ENCODE results near the gene NFU1.

DNA sequence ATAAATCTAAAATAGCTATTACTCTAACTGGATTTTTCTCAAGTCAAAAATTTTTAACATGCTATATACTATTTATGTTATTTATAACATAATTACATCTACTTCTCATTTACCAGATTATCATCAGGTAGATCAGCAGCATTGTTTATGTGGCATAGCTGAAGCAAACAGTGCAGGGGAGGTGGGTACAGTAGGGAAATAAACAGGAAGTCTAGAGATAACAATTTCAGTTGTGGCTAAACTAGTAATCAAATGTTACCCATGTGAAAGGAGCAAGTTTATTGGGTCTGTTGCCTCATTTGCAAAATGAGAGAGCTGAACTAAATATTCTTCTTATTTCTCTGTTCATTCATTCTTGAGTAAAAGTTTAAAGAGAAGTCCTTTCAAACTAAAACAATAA is 77.9 kb downstream of the NFU1 start:
- no peak for TF ChIP-seq NFYB (CRISPR knock-in tag; IDR thresholded peaks at IDR 0.05)
- TF ChIP-seq, protein P1, sequence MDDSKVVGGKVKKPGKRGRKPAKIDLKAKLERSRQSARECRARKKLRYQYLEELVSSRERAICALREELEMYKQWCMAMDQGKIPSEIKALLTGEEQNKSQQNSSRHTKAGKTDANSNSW (CRISPR knock-in tag; IDR thresholded peaks at IDR 0.05; ENCODE audit: borderline replicate concordance), result no peak
- no peak for TF ChIP-seq HCFC1 (IDR thresholded peaks at IDR 0.05; ENCODE audit: low read depth, low read length)
- no peak for TF ChIP-seq RXRA (CRISPR knock-in tag; IDR thresholded peaks at IDR 0.05)
- no peak for TF ChIP-seq ZFAT (CRISPR knock-in tag; conservative IDR thresholded peaks at IDR 0.05)
- TF ChIP-seq ZNF660 (CRISPR knock-in tag; IDR thresholded peaks at IDR 0.05; ENCODE audit: borderline replicate concordance, low read depth), result no peak
- no peak for TF ChIP-seq EP300 (IDR thresholded peaks at IDR 0.05; ENCODE audit: low read depth in 2 of 2, low read length in 2 of 2)
- no peak for TF ChIP-seq EP300 (CRISPR knock-in tag; IDR thresholded peaks at IDR 0.05; ENCODE audit: borderline replicate concordance)
- TF ChIP-seq ADNP (CRISPR knock-in tag; IDR thresholded peaks at IDR 0.05), result no peak
- TF ChIP-seq ZNF558 (CRISPR knock-in tag; IDR thresholded peaks at IDR 0.05; ENCODE audit: borderline replicate concordance), result no peak

All from HepG2 (cell line).